HTERT RPE-1 (cell line): ENCODE results near the gene ALK.

ENCODE experiments used
- in situ Hi-C: fragments of 300-500 bp; cut with MboI; formaldehyde crosslinking; loops from 4 replicates; pipeline ENCODE4 v1.14.3; 2020; ENCODE audit warnings: low sequenced_read_pairs

The ALK gene

GRCh38 chr2:29723255-29724001 lies 198.0 kb downstream of the ALK start:
- in situ Hi-C loops, result no loop called here

- in situ Hi-C loops, result no loop called here
Observed at GRCh38 chr2:29719639-29720038, 201.7 kb downstream of the ALK start.

- in situ Hi-C loops, result no loop called here
Observed at GRCh38 chr2:29718076-29718686, 203.2 kb downstream of the ALK start.

- in situ Hi-C loops, result no loop called here
Observed at GRCh38 chr2:29715655-29716054, 205.7 kb downstream of the ALK start.

GRCh38 chr2:29714333-29714732 lies 207.1 kb downstream of the ALK start:
- in situ Hi-C loops, result no loop called here

GRCh38 chr2:29706171-29706720 lies 215.1 kb downstream of the ALK start:
- in situ Hi-C loops, result no loop called here

- in situ Hi-C loops, result no loop called here
Observed at GRCh38 chr2:29705616-29706015, 215.8 kb downstream of the ALK start.

- in situ Hi-C loops, result no loop called here
Observed at GRCh38 chr2:29703336-29703735, 218.1 kb downstream of the ALK start.

- in situ Hi-C loops, result no loop called here
Observed at GRCh38 chr2:29702276-29702675, 219.1 kb downstream of the ALK start.

- in situ Hi-C loops, result no loop called here
Observed at GRCh38 chr2:29700560-29700959, 220.8 kb downstream of the ALK start.

GRCh38 chr2:29699045-29699444 lies 222.3 kb downstream of the ALK start:
- in situ Hi-C loops, result no loop called here

GRCh38 chr2:29698216-29698615 lies 223.2 kb downstream of the ALK start:
- in situ Hi-C loops, result no loop called here

GRCh38 chr2:29697715-29698114 lies 223.7 kb downstream of the ALK start:
- in situ Hi-C loops, result no loop called here

- in situ Hi-C loops, result no loop called here
Observed at GRCh38 chr2:29697181-29697580, 224.2 kb downstream of the ALK start.

- in situ Hi-C loops, result no loop called here
Observed at GRCh38 chr2:29694741-29695140, 226.6 kb downstream of the ALK start.

GRCh38 chr2:29691391-29691950 lies 229.9 kb downstream of the ALK start:
- in situ Hi-C loops, result no loop called here

GRCh38 chr2:29689666-29690065 lies 231.7 kb downstream of the ALK start:
- in situ Hi-C loops, result no loop called here

GRCh38 chr2:29688429-29688828 lies 233.0 kb downstream of the ALK start:
- in situ Hi-C loops, result no loop called here

GRCh38 chr2:29687121-29687520 lies 234.3 kb downstream of the ALK start:
- in situ Hi-C loops, result no loop called here

GRCh38 chr2:29676886-29677453 lies 244.4 kb downstream of the ALK start:
- in situ Hi-C loops, result no loop called here

- in situ Hi-C loops, result no loop called here
Observed at GRCh38 chr2:29664578-29664977, 256.8 kb downstream of the ALK start.

GRCh38 chr2:29663268-29663667 lies 258.1 kb downstream of the ALK start:
- in situ Hi-C loops, result no loop called here
